CD8-positive, alpha-beta memory T cell (primary cell): ENCODE results near the gene PPP1R14C. TPM values are rescaled to one million over a fixed set of nuclear protein-coding genes. Genes with fewer than 3 reads are reported as not detected.

Experiments
- CTCF ChIA-PET: fragments of 350-600 bp; sonication (Branson Sonifier 250); formaldehyde crosslinking; loops from one replicate; lab custom pipeline; 2021; ENCODE audit warnings: antibody characterized with exemption; lab: Charles Lee
- POLR2A ChIA-PET: fragments of 350-600 bp; sonication (Branson Sonifier 250); formaldehyde crosslinking; loops from one replicate; lab custom pipeline; 2021; ENCODE audit warnings: antibody characterized with exemption; lab: Charles Lee
- DNase-seq, 5 donors: peaks; one replicate each; pipeline versions ENCODE4 v3.0.0 to v3.0.0-alpha.2; 2020 to 2022; ENCODE audit warnings: mixed read lengths in 1 of 5
- H3K27ac ChIP-seq: one replicate; pipeline ENCODE4 v1.7.0; 2013; ENCODE audit warnings: low read depth, mild to moderate bottlenecking, low read length, moderate library complexity
- H3K27me3 ChIP-seq: 2 replicates; pipeline ENCODE4 v1.7.0; 2013; ENCODE audit warnings: low read length, mild to moderate bottlenecking; ENCODE audit not compliant: insufficient read depth, poor library complexity, severe bottlenecking
- H3K36me3 ChIP-seq: 2 replicates; pipeline ENCODE4 v1.7.0; 2013; ENCODE audit warnings: mild to moderate bottlenecking, low read length, moderate library complexity; ENCODE audit not compliant: insufficient read depth
- H3K4me1 ChIP-seq: 2 replicates; pipeline ENCODE4 v1.7.0; 2013; ENCODE audit warnings: mild to moderate bottlenecking, low read length, moderate library complexity; ENCODE audit not compliant: insufficient read depth
- H3K4me3 ChIP-seq: 2 replicates; pipeline ENCODE4 v1.7.0; 2013; ENCODE audit warnings: mild to moderate bottlenecking, low read length
- H3K9me3 ChIP-seq: 2 replicates; pipeline ENCODE4 v1.7.0; 2013; ENCODE audit warnings: mild to moderate bottlenecking, low read length
- H3K27ac Mint-ChIP-seq, 8 donors: one replicate each; pipeline ENCODE4 v1.8.0; 2020 to 2021; ENCODE audit warnings: mixed read lengths in 8 of 8, mild to moderate bottlenecking in 6 of 8, inconsistent platforms in 3 of 8, moderate library complexity in 3 of 8
- H3K27me3 Mint-ChIP-seq, 2 donors: one replicate each; pipeline ENCODE4 v1.8.0; 2020 to 2021; ENCODE audit warnings: mixed read lengths in 2 of 2, mild to moderate bottlenecking in 1 of 2, moderate library complexity in 1 of 2
- H3K36me3 Mint-ChIP-seq, 3 donors: one replicate each; pipeline ENCODE4 v1.8.0; 2020 to 2021; ENCODE audit warnings: mixed read lengths in 3 of 3, inconsistent platforms in 1 of 3, mild to moderate bottlenecking in 1 of 3
- H3K4me1 Mint-ChIP-seq, 3 donors: one replicate each; pipeline ENCODE4 v1.8.0; 2020 to 2021; ENCODE audit warnings: mixed read lengths in 3 of 3, inconsistent platforms in 1 of 3, mild to moderate bottlenecking in 1 of 3
- H3K4me3 Mint-ChIP-seq, 7 donors: one replicate each; pipeline ENCODE4 v1.8.0; 2020 to 2021; ENCODE audit warnings: mixed read lengths in 7 of 7, mild to moderate bottlenecking in 6 of 7, moderate library complexity in 4 of 7, inconsistent platforms in 2 of 7
- H3K9me3 Mint-ChIP-seq, 5 donors: one replicate each; pipeline ENCODE4 v1.8.0; 2020 to 2022; ENCODE audit warnings: mixed read lengths in 5 of 5, mild to moderate bottlenecking in 3 of 5, moderate library complexity in 2 of 5, inconsistent platforms in 1 of 5
- polyA plus RNA-seq: library from polyadenylated mRNA; unstranded; fragments of 300-500 nt; fragmentation: Illumina TruSeq; gene quantifications from one replicate; pipeline ENCODE4 v1.2.3, GENCODE V29; 2021
- total RNA-seq, 2 experiments: library from RNA; stranded (reverse); gene quantifications; one replicate each; pipeline ENCODE4 v1.2.3, GENCODE V29; 2021

PPP1R14C gene, protein sequence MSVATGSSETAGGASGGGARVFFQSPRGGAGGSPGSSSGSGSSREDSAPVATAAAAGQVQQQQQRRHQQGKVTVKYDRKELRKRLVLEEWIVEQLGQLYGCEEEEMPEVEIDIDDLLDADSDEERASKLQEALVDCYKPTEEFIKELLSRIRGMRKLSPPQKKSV
- 1 to 10 TPM; 1.4 to 1.6 TPM for total RNA-seq
- polyA plus RNA-seq, result 0.76 TPM

- DNase-seq, result peak in 2 of 5 donors; percentile 7 to 25
- H3K27ac ChIP-seq, result peak within 1 kb of the TSS; percentile 39
- H3K4me3 ChIP-seq, result no peak within 1 kb of the TSS
- ChIA-PET CTCF (interaction anchor here (1.1 kb wide), 1 partner anchor 9 kb away, joined by 3 read pairs; no protein-coding TSS in a partner anchor), POLR2A (no interaction called here)
- peaks cover 22% of the 10 kb centered on the region for H3K27me3 ChIP-seq
- Mint-ChIP-seq H3K27me3 (peaks cover 56 to 79% of the 10 kb centered on the region in 2 donors), H3K4me1 (peaks cover 7 to 16% (median 11%) of the 10 kb centered on the region in 3 donors), H3K4me3 (peak within 1 kb of the TSS; percentile 69 to 87 (median 74)), H3K9me3 (peaks cover 0 to 2% (median 0%) of the 10 kb centered on the region in 5 donors), H3K36me3 (no peaks in the 10 kb centered on the region), H3K27ac (peak within 1 kb of the TSS in 1 of 8 donors; percentile 51)
- H3K36me3 ChIP-seq, result no peaks in the 10 kb centered on the region
- H3K4me1 ChIP-seq, result no peaks in the 10 kb centered on the region
- H3K9me3 ChIP-seq, result no peaks in the 10 kb centered on the region
Measured at GRCh38 chr6:150142670-150143515, at the start of gene PPP1R14C. TSS of gene PPP1R14C (plus strand) at chr6:150143044. CDS start at chr6:150143193, 149 bp downstream.

DNA sequence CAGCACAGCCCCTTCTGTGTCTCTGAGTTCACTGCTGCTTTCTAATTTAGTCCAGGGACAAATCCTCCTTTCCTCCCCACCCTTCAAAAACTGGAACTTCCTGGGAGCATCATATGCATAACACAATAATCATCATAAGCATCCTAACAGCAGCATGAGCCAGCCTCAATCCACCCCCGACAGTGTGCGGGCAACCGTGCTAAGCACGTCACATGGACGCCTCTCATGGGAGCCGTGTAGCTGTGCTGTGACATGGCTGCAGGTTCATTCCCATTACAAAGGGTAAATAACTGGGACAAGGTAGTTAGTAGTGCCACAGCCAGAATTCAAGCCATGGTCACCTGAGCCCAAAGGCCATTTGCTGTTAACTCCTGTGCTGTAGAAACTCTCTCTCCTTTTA lies 49.4 kb upstream of the PPP1R14C start:
- no peak overlapping the region for H3K4me3 Mint-ChIP-seq
- H3K27ac Mint-ChIP-seq, result no peak overlapping the region
- Histone ChIP-seq H3K27ac (no peak overlapping the region), H3K27me3 (peaks cover 3% of the 10 kb centered on the region), H3K4me3 (no peak overlapping the region), H3K36me3 (no peaks in the 10 kb centered on the region), H3K9me3 (no peaks in the 10 kb centered on the region), H3K4me1 (no peaks in the 10 kb centered on the region)
- H3K4me1 Mint-ChIP-seq, result peaks cover 0 to 4% (median 3%) of the 10 kb centered on the region in 3 donors
- DNase-seq, result no peak
- CTCF ChIA-PET, result no interaction called here
- H3K27me3 Mint-ChIP-seq, result peaks cover 4 to 22% of the 10 kb centered on the region in 2 donors
- H3K9me3 Mint-ChIP-seq, result no peaks in the 10 kb centered on the region
- no peaks in the 10 kb centered on the region for H3K36me3 Mint-ChIP-seq
- POLR2A ChIA-PET, result no interaction called here

GRCh38 chr6:150098155-150098554 lies 44.7 kb upstream of the PPP1R14C start:
- ChIA-PET POLR2A (no interaction called here), CTCF (no interaction called here)
- H3K9me3 ChIP-seq, result no peaks in the 10 kb centered on the region
- H3K4me1 ChIP-seq, result no peaks in the 10 kb centered on the region
- no peaks in the 10 kb centered on the region for H3K36me3 Mint-ChIP-seq
- no peak overlapping the region for H3K27ac ChIP-seq
- H3K4me3 ChIP-seq, result no peak overlapping the region
- H3K27me3 Mint-ChIP-seq, result peaks cover 6 to 12% of the 10 kb centered on the region in 2 donors
- no peaks in the 10 kb centered on the region for H3K9me3 Mint-ChIP-seq
- H3K27me3 ChIP-seq, result no peaks in the 10 kb centered on the region
- no peak for DNase-seq
- H3K4me1 Mint-ChIP-seq, result peaks cover 0 to 4% (median 3%) of the 10 kb centered on the region in 3 donors
- H3K4me3 Mint-ChIP-seq, result no peak overlapping the region
- no peak overlapping the region for H3K27ac Mint-ChIP-seq
- no peaks in the 10 kb centered on the region for H3K36me3 ChIP-seq

DNA sequence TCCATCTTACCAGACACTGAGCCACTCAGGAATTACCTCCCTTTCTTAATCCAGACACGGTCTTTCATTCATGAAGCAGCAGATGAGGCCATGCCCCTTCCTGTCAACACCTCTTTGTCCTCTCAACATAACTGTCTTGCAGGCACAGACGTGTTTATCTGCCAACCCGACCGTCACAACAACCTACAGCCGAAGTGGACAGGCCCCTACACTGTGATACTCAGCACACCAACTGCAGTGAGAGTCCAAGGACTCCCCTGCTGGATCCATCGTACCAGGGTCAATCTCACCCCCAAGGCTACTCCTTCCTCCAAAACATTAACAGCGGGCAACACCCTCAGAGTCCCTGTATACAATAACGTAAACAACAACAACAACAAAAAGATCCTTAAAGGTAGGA lies 43.3 kb upstream of the PPP1R14C start:
- H3K27me3 Mint-ChIP-seq, result peaks cover 6 to 9% of the 10 kb centered on the region in 2 donors
- POLR2A ChIA-PET, result no interaction called here
- no peak overlapping the region for H3K27ac ChIP-seq
- DNase-seq, result no peak
- peaks cover 0 to 3% (median 3%) of the 10 kb centered on the region in 3 donors for H3K4me1 Mint-ChIP-seq
- H3K9me3 Mint-ChIP-seq, result no peaks in the 10 kb centered on the region
- H3K36me3 Mint-ChIP-seq, result no peaks in the 10 kb centered on the region
- H3K9me3 ChIP-seq, result no peaks in the 10 kb centered on the region
- no peak overlapping the region for H3K4me3 Mint-ChIP-seq
- H3K27me3 ChIP-seq, result no peaks in the 10 kb centered on the region
- CTCF ChIA-PET, result no interaction called here
- no peak overlapping the region for H3K27ac Mint-ChIP-seq
- H3K36me3 ChIP-seq, result no peaks in the 10 kb centered on the region
- H3K4me3 ChIP-seq, result no peak overlapping the region
- no peaks in the 10 kb centered on the region for H3K4me1 ChIP-seq

DNA sequence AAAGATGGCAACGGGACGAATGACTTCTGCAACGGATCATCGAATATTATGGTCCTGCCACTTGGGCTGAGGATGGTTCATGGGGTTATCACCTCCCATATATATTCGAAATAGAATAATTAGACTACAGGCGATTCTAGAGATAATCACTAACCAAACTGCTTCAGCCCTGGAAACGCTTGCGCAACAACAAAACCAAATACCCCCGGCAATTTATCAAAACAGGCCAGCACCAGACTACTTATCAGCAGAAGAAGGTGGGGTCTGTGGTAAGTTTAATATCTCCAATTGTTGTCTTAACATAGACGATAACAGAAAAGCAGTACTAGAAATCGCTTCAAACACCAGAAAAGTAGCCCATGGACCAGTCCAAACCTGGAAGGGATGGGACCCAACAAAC lies 42.9 kb upstream of the PPP1R14C start:
- Mint-ChIP-seq H3K4me3 (no peak overlapping the region), H3K36me3 (no peaks in the 10 kb centered on the region), H3K9me3 (no peaks in the 10 kb centered on the region), H3K27me3 (peaks cover 6 to 9% of the 10 kb centered on the region in 2 donors), H3K27ac (no peak overlapping the region), H3K4me1 (no peaks in the 10 kb centered on the region)
- no peak overlapping the region for H3K27ac ChIP-seq
- no peaks in the 10 kb centered on the region for H3K9me3 ChIP-seq
- no peaks in the 10 kb centered on the region for H3K27me3 ChIP-seq
- CTCF ChIA-PET, result no interaction called here
- H3K4me1 ChIP-seq, result no peaks in the 10 kb centered on the region
- H3K4me3 ChIP-seq, result no peak overlapping the region
- no peak for DNase-seq
- H3K36me3 ChIP-seq, result no peaks in the 10 kb centered on the region
- POLR2A ChIA-PET, result no interaction called here

DNA sequence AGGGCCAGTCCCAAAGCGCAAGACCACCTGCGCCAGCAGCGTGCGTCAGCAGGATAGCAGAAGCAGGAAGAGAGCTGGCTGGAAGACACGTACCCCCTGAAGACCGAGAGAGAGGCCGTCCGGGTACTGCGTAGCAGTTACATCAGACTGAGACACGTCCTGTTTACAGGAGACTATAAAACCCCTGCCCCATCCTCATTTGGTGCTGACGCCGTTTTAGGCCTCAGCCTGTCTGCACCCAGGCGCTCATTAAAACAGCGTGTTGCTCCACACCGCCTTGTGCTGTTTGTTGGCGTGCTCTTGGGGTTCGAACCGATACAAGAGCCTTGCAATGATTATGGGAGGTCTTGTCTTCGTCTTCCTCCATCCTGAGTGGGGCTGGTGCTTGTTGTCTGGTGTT lies 42.1 kb upstream of the PPP1R14C start:
- H3K27me3 Mint-ChIP-seq, result peaks cover 3 to 6% of the 10 kb centered on the region in 2 donors
- H3K4me3 Mint-ChIP-seq, result no peak overlapping the region
- H3K9me3 Mint-ChIP-seq, result no peaks in the 10 kb centered on the region
- no peak overlapping the region for H3K27ac Mint-ChIP-seq
- no peak overlapping the region for H3K27ac ChIP-seq
- H3K4me1 ChIP-seq, result no peaks in the 10 kb centered on the region
- no peaks in the 10 kb centered on the region for H3K9me3 ChIP-seq
- no peaks in the 10 kb centered on the region for H3K36me3 ChIP-seq
- no peaks in the 10 kb centered on the region for H3K36me3 Mint-ChIP-seq
- H3K27me3 ChIP-seq, result no peaks in the 10 kb centered on the region
- CTCF ChIA-PET, result interaction anchor here (1.6 kb wide), 1 partner anchor 9 kb away, joined by 3 read pairs; no protein-coding TSS in a partner anchor
- POLR2A ChIA-PET, result no interaction called here
- no peak overlapping the region for H3K4me3 ChIP-seq
- no peak for DNase-seq
- H3K4me1 Mint-ChIP-seq, result no peaks in the 10 kb centered on the region

DNA sequence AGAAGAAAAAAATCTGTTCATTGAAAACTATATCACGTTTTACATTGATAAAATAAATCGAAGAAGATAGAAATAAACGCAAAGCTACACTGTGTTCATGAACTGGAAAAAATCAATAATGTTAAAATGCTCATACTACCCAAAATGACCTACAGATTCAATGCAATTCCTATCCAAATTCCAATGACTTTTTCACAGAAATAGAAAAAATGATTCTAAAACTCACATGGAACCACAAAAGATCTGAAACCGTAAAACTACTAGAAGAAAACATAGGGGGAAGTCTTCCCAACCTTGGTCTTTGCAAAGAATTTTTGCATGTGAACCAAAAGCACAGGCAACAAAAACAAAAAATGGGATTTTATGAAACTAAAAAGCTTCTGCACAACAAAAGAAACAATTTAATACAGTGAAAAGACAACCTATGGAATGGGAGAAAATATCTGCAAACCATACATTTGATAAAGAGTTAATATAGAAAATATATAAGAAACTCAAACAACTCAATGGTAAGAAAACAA lies 40.0 kb upstream of the PPP1R14C start:
- Histone ChIP-seq H3K9me3 (no peaks in the 10 kb centered on the region), H3K27ac (no peak overlapping the region), H3K36me3 (no peaks in the 10 kb centered on the region), H3K4me3 (no peak overlapping the region), H3K27me3 (no peaks in the 10 kb centered on the region), H3K4me1 (no peaks in the 10 kb centered on the region)
- no peak overlapping the region for H3K27ac Mint-ChIP-seq
- POLR2A ChIA-PET, result no interaction called here
- H3K9me3 Mint-ChIP-seq, result no peaks in the 10 kb centered on the region
- H3K4me1 Mint-ChIP-seq, result no peaks in the 10 kb centered on the region
- H3K4me3 Mint-ChIP-seq, result no peak overlapping the region
- no peaks in the 10 kb centered on the region for H3K36me3 Mint-ChIP-seq
- no peak for DNase-seq
- H3K27me3 Mint-ChIP-seq, result peaks cover 0 to 6% of the 10 kb centered on the region in 2 donors
- CTCF ChIA-PET, result no interaction called here

DNA sequence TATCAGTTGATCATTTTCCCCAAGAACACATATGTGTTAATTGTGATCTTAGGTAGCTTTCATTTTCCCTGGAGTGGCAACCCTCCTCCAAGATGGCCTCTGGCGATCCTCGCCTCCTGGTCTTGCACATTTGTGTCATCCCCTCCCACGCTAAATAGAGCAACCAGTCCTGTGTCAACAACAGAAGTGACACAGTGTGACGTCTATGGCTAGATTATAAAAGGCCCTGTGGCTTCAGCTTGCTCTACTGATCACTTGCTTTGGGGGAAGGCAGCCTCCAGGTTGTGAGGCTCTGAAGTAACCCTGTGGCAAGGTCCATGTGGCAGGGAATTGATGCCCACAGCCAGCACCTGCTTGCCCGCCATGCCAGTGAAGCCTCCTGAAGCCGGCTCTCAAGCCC lies 30.6 kb upstream of the PPP1R14C start:
- no peak for DNase-seq
- Mint-ChIP-seq H3K36me3 (no peaks in the 10 kb centered on the region), H3K27me3 (peaks cover 7 to 9% of the 10 kb centered on the region in 2 donors), H3K4me1 (no peaks in the 10 kb centered on the region), H3K27ac (no peak overlapping the region), H3K9me3 (no peaks in the 10 kb centered on the region), H3K4me3 (no peak overlapping the region)
- Histone ChIP-seq H3K4me3 (no peak overlapping the region), H3K27ac (no peak overlapping the region), H3K36me3 (no peaks in the 10 kb centered on the region), H3K4me1 (no peaks in the 10 kb centered on the region), H3K9me3 (no peaks in the 10 kb centered on the region), H3K27me3 (no peaks in the 10 kb centered on the region)
- ChIA-PET CTCF (no interaction called here), POLR2A (no interaction called here)
